Activated naive CD4-positive, alpha-beta T cell treated with anti-CD3 and anti-CD28 coated beads, Interleukin-2, amount 50 U/mL, for 24 hours (primary cell): ENCODE data around the gene ACOT12.
"Not testable (repeated sequence)": the region's sequence is repeated elsewhere in the genome, so short reads cannot be mapped to it uniquely, and the experiment has no call there.

ENCODE experiments used
- H3K27ac Mint-ChIP-seq: one replicate; pipeline ENCODE4 v1.8.0; 2021; ENCODE audit warnings: mild to moderate bottlenecking, mixed read lengths
- H3K27me3 Mint-ChIP-seq: one replicate; pipeline ENCODE4 v1.8.0; 2021; ENCODE audit warnings: mixed read lengths
- H3K36me3 Mint-ChIP-seq: one replicate; pipeline ENCODE4 v1.8.0; 2021; ENCODE audit warnings: mixed read lengths
- H3K4me1 Mint-ChIP-seq: one replicate; pipeline ENCODE4 v1.8.0; 2021; ENCODE audit warnings: mixed read lengths
- H3K4me3 Mint-ChIP-seq: one replicate; pipeline ENCODE4 v1.8.0; 2021; ENCODE audit warnings: mild to moderate bottlenecking, mixed read lengths
- H3K9me3 Mint-ChIP-seq: one replicate; pipeline ENCODE4 v1.8.0; 2021; ENCODE audit warnings: mixed read lengths

Gene ACOT12

GRCh38 chr5:81297531-81297930 is 96.4 kb downstream of the ACOT12 start:
- Mint-ChIP-seq H3K4me3 (no peak overlapping the region), H3K27me3 (no peaks in the 10 kb centered on the region), H3K27ac (no peak overlapping the region), H3K4me1 (peaks cover 57% of the 10 kb centered on the region), H3K36me3 (peaks cover 14% of the 10 kb centered on the region), H3K9me3 (no peaks in the 10 kb centered on the region)

DNA sequence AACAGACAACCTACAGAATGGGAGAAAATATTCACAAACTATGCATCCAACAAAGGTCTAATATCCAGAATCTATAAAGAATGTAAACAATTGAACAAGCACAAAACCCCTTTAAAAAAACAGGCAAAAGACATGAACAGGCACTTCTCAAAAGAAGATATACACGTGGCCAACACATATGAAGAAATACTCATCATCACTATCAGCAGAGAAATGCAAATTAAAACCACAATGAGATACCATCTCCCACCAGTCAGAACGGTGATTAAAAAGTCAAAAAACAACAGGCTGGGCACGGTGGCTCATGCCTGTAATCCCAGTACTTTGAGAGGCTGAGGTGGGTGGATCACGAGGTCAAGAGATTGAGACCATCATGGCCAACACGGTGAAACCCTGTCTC is 99.9 kb downstream of the ACOT12 start:
- not testable (repeated sequence) for H3K4me3 Mint-ChIP-seq, H3K27ac Mint-ChIP-seq
- peaks cover 68% of the 10 kb centered on the region for H3K4me1 Mint-ChIP-seq

GRCh38 chr5:81292130-81292529 is 101.8 kb downstream of the ACOT12 start:
- Mint-ChIP-seq H3K4me1 (peaks cover 54% of the 10 kb centered on the region), H3K36me3 (peaks cover 20% of the 10 kb centered on the region), H3K9me3 (peaks cover 5% of the 10 kb centered on the region), H3K4me3 (no peak overlapping the region), H3K27ac (no peak overlapping the region), H3K27me3 (no peaks in the 10 kb centered on the region)

More for the DNA sequence above, 99.9 kb downstream of the ACOT12 start:
- peaks cover 20% of the 10 kb centered on the region for H3K36me3 Mint-ChIP-seq
- H3K27me3 Mint-ChIP-seq, H3K9me3 Mint-ChIP-seq: not testable (repeated sequence)

DNA sequence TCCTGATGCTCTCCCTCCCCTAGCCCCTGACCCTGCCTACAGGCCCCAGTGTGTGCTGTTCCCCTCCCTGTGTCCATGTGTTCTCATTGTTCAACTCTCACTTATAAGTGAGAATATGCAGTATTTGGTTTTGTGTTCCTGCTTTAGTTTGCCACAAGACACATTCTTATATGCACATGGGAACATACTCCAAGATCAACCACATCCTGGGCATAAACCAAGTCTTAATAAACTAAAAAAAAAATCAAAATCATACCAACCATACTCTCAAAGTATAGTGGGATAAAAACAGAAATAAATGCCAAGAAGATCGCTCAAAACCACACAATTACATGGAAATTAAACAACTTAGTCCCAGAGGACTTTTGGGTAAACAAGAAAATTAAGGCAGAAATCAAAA is 103.8 kb downstream of the ACOT12 start:
- peaks cover 5% of the 10 kb centered on the region for H3K9me3 Mint-ChIP-seq
- no peak overlapping the region for H3K4me3 Mint-ChIP-seq
- H3K36me3 Mint-ChIP-seq, result peaks cover 25% of the 10 kb centered on the region
- no peak overlapping the region for H3K27ac Mint-ChIP-seq
- no peaks in the 10 kb centered on the region for H3K27me3 Mint-ChIP-seq
- H3K4me1 Mint-ChIP-seq, result peaks cover 61% of the 10 kb centered on the region

- peaks cover 51% of the 10 kb centered on the region for H3K4me1 Mint-ChIP-seq
- H3K9me3 Mint-ChIP-seq, result peaks cover 5% of the 10 kb centered on the region
- H3K27ac Mint-ChIP-seq, result no peak overlapping the region
- H3K4me3 Mint-ChIP-seq, result no peak overlapping the region
- peaks cover 23% of the 10 kb centered on the region for H3K36me3 Mint-ChIP-seq
- H3K27me3 Mint-ChIP-seq, result no peaks in the 10 kb centered on the region
Observed at GRCh38 chr5:81288021-81288433, 105.9 kb downstream of the ACOT12 start.

- no peak overlapping the region for H3K27ac Mint-ChIP-seq
- peaks cover under 1% of the 10 kb centered on the region for H3K9me3 Mint-ChIP-seq
- no peak overlapping the region for H3K4me3 Mint-ChIP-seq
- H3K4me1 Mint-ChIP-seq, result peaks cover 35% of the 10 kb centered on the region
- peaks cover 21% of the 10 kb centered on the region for H3K36me3 Mint-ChIP-seq
- H3K27me3 Mint-ChIP-seq, result no peaks in the 10 kb centered on the region
Observed at GRCh38 chr5:81286059-81286617, 107.8 kb downstream of the ACOT12 start.

- Mint-ChIP-seq H3K27me3 (no peaks in the 10 kb centered on the region), H3K4me3 (no peak overlapping the region), H3K27ac (no peak overlapping the region), H3K36me3 (peaks cover 24% of the 10 kb centered on the region), H3K4me1 (peaks cover 22% of the 10 kb centered on the region), H3K9me3 (peaks cover 4% of the 10 kb centered on the region)
Observed at GRCh38 chr5:81283976-81284375, 110.0 kb downstream of the ACOT12 start.
